DND-41 (cell line): Measurements from ENCODE around the gene RNF175.
"Not testable (repeated sequence)": the region's sequence is repeated elsewhere in the genome, so short reads cannot be mapped to it uniquely, and the experiment has no call there.

Source experiments
- ATAC-seq: fragments of 200-7000 bp; cut with Tn5 transposase; 3 replicates; pipeline ENCODE4 v1.9.1; 2021; ENCODE audit warnings: low read depth; ENCODE audit not compliant: insufficient read depth
- DNase-seq: peaks from one replicate; pipeline ENCODE4 v3.0.0-alpha.2; 2020
- H2AFZ ChIP-seq: 2 replicates; pipeline ENCODE4 v1.6.0; 2012; ENCODE audit warnings: low read depth, low read length
- H3K27ac ChIP-seq: 2 replicates; pipeline ENCODE4 v1.5.1; 2012; ENCODE audit warnings: low read length, inconsistent platforms
- H3K27me3 ChIP-seq: fragments of 200-600 bp; sonication (generic); 2 replicates; pipeline ENCODE4 v1.6.0; 2012; ENCODE audit warnings: low read length, mild to moderate bottlenecking, inconsistent platforms; ENCODE audit not compliant: insufficient read depth, poor library complexity
- H3K36me3 ChIP-seq: 2 replicates; pipeline ENCODE4 v1.5.1; 2012; ENCODE audit warnings: low read length, inconsistent platforms; ENCODE audit not compliant: insufficient read depth
- H3K4me1 ChIP-seq: 2 replicates; pipeline ENCODE4 v1.5.1; 2012; ENCODE audit warnings: mild to moderate bottlenecking, low read length; ENCODE audit not compliant: insufficient read depth
- H3K4me2 ChIP-seq: 2 replicates; pipeline ENCODE4 v1.6.0; 2012; ENCODE audit warnings: mild to moderate bottlenecking, moderate library complexity, low read length, inconsistent platforms; ENCODE audit not compliant: insufficient read depth
- H3K4me3 ChIP-seq, 2 experiments: fragments of 200-600 bp in 1 of 2; shearing (Covaris generic) in 1 of 2; 2 replicates each; pipeline ENCODE4 v1.5.1; 2012 to 2016; ENCODE audit warnings: inconsistent platforms in 2 of 2, low read length in 2 of 2, mild to moderate bottlenecking in 2 of 2, low read depth in 1 of 2, moderate library complexity in 1 of 2
- H3K79me2 ChIP-seq: 2 replicates; pipeline ENCODE4 v1.6.0; 2012; ENCODE audit warnings: low read length, inconsistent platforms; ENCODE audit not compliant: insufficient read depth
- H3K9ac ChIP-seq: 2 replicates; pipeline ENCODE4 v1.6.0; 2012; ENCODE audit warnings: low read depth, mild to moderate bottlenecking, inconsistent platforms, low read length, moderate library complexity
- H3K9me3 ChIP-seq: 2 replicates; pipeline ENCODE4 v1.5.1; 2012; ENCODE audit warnings: low read length, moderate library complexity, mild to moderate bottlenecking, inconsistent platforms; ENCODE audit not compliant: insufficient read depth, severe bottlenecking
- H4K20me1 ChIP-seq: 2 replicates; pipeline ENCODE4 v1.6.0; 2012; ENCODE audit warnings: low read length; ENCODE audit not compliant: insufficient read depth
- CTCF ChIP-seq: IDR thresholded peaks from 2 replicates; pipeline ENCODE4 v1.5.1; 2012; ENCODE audit warnings: borderline replicate concordance, low read length, moderate library complexity, mild to moderate bottlenecking; ENCODE audit not compliant: poor library complexity, severe bottlenecking; ENCODE audit errors: extremely low read depth
- EZH2 ChIP-seq: IDR thresholded peaks from 3 replicates; pipeline ENCODE4 v1.6.1; 2012; ENCODE audit warnings: borderline replicate concordance, low read depth, mild to moderate bottlenecking, moderate library complexity, low read length, inconsistent platforms; ENCODE audit not compliant: severe bottlenecking

RNF175 gene

GRCh38 chr4:153669838-153670237 lies 90.0 kb downstream of the RNF175 start:
- ATAC-seq (no peak), DNase-seq (no peak)
- Histone ChIP-seq H3K79me2 (no peaks in the 10 kb centered on the region), H3K36me3 (no peaks in the 10 kb centered on the region), H3K27ac (no peak overlapping the region), H3K4me2 (no peak overlapping the region), H3K4me1 (no peaks in the 10 kb centered on the region), H4K20me1 (no peaks in the 10 kb centered on the region), H3K27me3 (no peaks in the 10 kb centered on the region), H3K4me3 (no peak overlapping the region), H3K9ac (no peak overlapping the region), H2AFZ (no peak overlapping the region), H3K9me3 (no peaks in the 10 kb centered on the region)
- no peak for TF ChIP-seq CTCF
- TF ChIP-seq EZH2, result no peak

GRCh38 chr4:153668647-153669046 lies 91.2 kb downstream of the RNF175 start:
- DNase-seq (no peak), ATAC-seq (no peak)
- H3K36me3 ChIP-seq, result no peaks in the 10 kb centered on the region
- no peaks in the 10 kb centered on the region for H3K27me3 ChIP-seq
- TF ChIP-seq EZH2, result no peak
- TF ChIP-seq CTCF, result no peak
- no peak overlapping the region for H2AFZ ChIP-seq
- no peak overlapping the region for H3K4me2 ChIP-seq
- H3K9me3 ChIP-seq, result no peaks in the 10 kb centered on the region
- H3K4me1 ChIP-seq, result no peaks in the 10 kb centered on the region
- H3K4me3 ChIP-seq, result no peak overlapping the region
- H3K79me2 ChIP-seq, result no peaks in the 10 kb centered on the region
- no peak overlapping the region for H3K27ac ChIP-seq
- no peaks in the 10 kb centered on the region for H4K20me1 ChIP-seq
- no peak overlapping the region for H3K9ac ChIP-seq

- not testable (repeated sequence) for DNase-seq, H3K27me3 ChIP-seq, H3K4me3 ChIP-seq, H3K79me2 ChIP-seq, ATAC-seq, H4K20me1 ChIP-seq, H3K4me2 ChIP-seq, H3K9me3 ChIP-seq, H3K27ac ChIP-seq, H3K4me1 ChIP-seq, H3K36me3 ChIP-seq, H2AFZ ChIP-seq, H3K9ac ChIP-seq
Measured at GRCh38 chr4:153666505-153666904, 93.3 kb downstream of the RNF175 start.

GRCh38 chr4:153663667-153664066 lies 96.2 kb downstream of the RNF175 start:
- Histone ChIP-seq H3K27ac (no peak overlapping the region), H3K4me3 (no peak overlapping the region), H3K27me3 (no peaks in the 10 kb centered on the region), H2AFZ (no peak overlapping the region), H4K20me1 (no peaks in the 10 kb centered on the region), H3K79me2 (no peaks in the 10 kb centered on the region), H3K36me3 (no peaks in the 10 kb centered on the region), H3K9me3 (peaks cover 6% of the 10 kb centered on the region), H3K9ac (no peak overlapping the region), H3K4me2 (no peak overlapping the region), H3K4me1 (no peaks in the 10 kb centered on the region)
- no peak for ATAC-seq
- DNase-seq, result no peak
- TF ChIP-seq EZH2 (no peak), CTCF (no peak)
